ENCODE data around the gene OR1S2. TPM values are rescaled to one million over a fixed set of nuclear protein-coding genes. Genes with fewer than 3 reads are reported as not detected.

The OR1S2 gene
- total RNA-seq, 1 donor from 2014 or later, result not detected

Other genes with a start within 250 kb of the OR1S2 start
- not detected in 2 replicates for gene OR9Q1, start 180.3 kb downstream of the OR1S2 start, total RNA-seq
- gene OR6Q1, start 173.2 kb downstream of the OR1S2 start, total RNA-seq, result not detected in 2 replicates
- gene OR9I1, start 78.6 kb downstream of the OR1S2 start, total RNA-seq, result not detected in 2 replicates
- not detected in 2 replicates for gene OR9Q2, start 15.1 kb downstream of the OR1S2 start, total RNA-seq
- not detected in 2 replicates for gene OR1S1, start 8.6 kb upstream of the OR1S2 start, total RNA-seq
- not detected in 2 replicates for gene OR10Q1, start 24.8 kb upstream of the OR1S2 start, total RNA-seq
- gene OR10W1, start 64.1 kb upstream of the OR1S2 start, total RNA-seq, result not detected in 2 replicates
- gene OR5B17, start 154.9 kb upstream of the OR1S2 start, total RNA-seq, result not detected in 2 replicates
- gene OR5B3, start 202.7 kb upstream of the OR1S2 start, total RNA-seq, result not detected in 2 replicates
- gene OR5B2, start 224.0 kb upstream of the OR1S2 start, total RNA-seq, result not detected in 2 replicates
- not detected in 2 replicates for gene OR5B12, start 238.1 kb upstream of the OR1S2 start, total RNA-seq